ENCODE data around the gene CTSO. TPM values are rescaled to one million over a fixed set of nuclear protein-coding genes. Genes with fewer than 3 reads are reported as not detected.
"Not testable (repeated sequence)": the region's sequence is repeated elsewhere in the genome, so short reads cannot be mapped to it uniquely, and the experiment has no call there.

Gene CTSO
- total and polyA plus RNA-seq, 2 donors from 2014 or later = 22.9 to 40.3 TPM

GRCh38 chr4:155899891-155900290 is 53.8 kb downstream of the CTSO start:
- no peak overlapping the region for H3K9ac ChIP-seq (ENCODE audit: low read length in 3 of 3)
- TF ChIP-seq CTCF (IDR thresholded peaks at IDR 0.05; ENCODE audit: borderline replicate concordance, extremely low read depth, insufficient read depth) = no peak
- H3K27me3 ChIP-seq (ENCODE audit: control insufficient read depth, insufficient read depth, low read length) = no peaks in the 10 kb centered on the region
- H3K36me3 ChIP-seq (ENCODE audit: control insufficient read depth in 2 of 3, insufficient read depth in 3 of 3, low read length in 3 of 3) = no peaks in the 10 kb centered on the region
- H3K27ac ChIP-seq (ENCODE audit: low read depth in 2 of 2, low read length in 2 of 2) = no peak overlapping the region
- no peak overlapping the region for H3K4me3 ChIP-seq (ENCODE audit: low read length in 3 of 3)
- no peak for FAIRE-seq
- intact Hi-C loops (cut with DNase I) = no loop called here
- no peaks in the 10 kb centered on the region for H3K4me1 ChIP-seq (ENCODE audit: control insufficient read depth in 2 of 3, insufficient read depth in 2 of 3, low read depth in 1 of 3, low read length in 3 of 3)
- peaks cover 0 to 2% (median 0%) of the 10 kb centered on the region in 3 donors for H3K9me3 ChIP-seq (ENCODE audit: control insufficient read depth in 2 of 3, insufficient read depth in 1 of 3, low read length in 3 of 3)
- no peak for DNase-seq

- intact Hi-C loops (cut with DNase I); H3K27ac ChIP-seq (ENCODE audit: low read depth in 2 of 2, low read length in 2 of 2); FAIRE-seq; H3K4me1 ChIP-seq (ENCODE audit: control insufficient read depth in 2 of 3, insufficient read depth in 2 of 3, low read depth in 1 of 3, low read length in 3 of 3); DNase-seq; H3K9ac ChIP-seq (ENCODE audit: low read length in 3 of 3); H3K36me3 ChIP-seq (ENCODE audit: control insufficient read depth in 2 of 3, insufficient read depth in 3 of 3, low read length in 3 of 3); H3K27me3 ChIP-seq (ENCODE audit: control insufficient read depth, insufficient read depth, low read length); H3K4me3 ChIP-seq (ENCODE audit: low read length in 3 of 3); H3K9me3 ChIP-seq (ENCODE audit: control insufficient read depth in 2 of 3, insufficient read depth in 1 of 3, low read length in 3 of 3): not testable (repeated sequence)
These were observed 55.3 kb downstream of the CTSO start for GRCh38 chr4:155898371-155898770.

- peaks cover 0 to 7% (median 0%) of the 10 kb centered on the region in 3 donors for H3K4me1 ChIP-seq (ENCODE audit: control insufficient read depth in 2 of 3, insufficient read depth in 2 of 3, low read depth in 1 of 3, low read length in 3 of 3)
- no peak for TF ChIP-seq CTCF (IDR thresholded peaks at IDR 0.05; ENCODE audit: borderline replicate concordance, extremely low read depth, insufficient read depth)
- DNase-seq (no peak), FAIRE-seq (no peak)
- intact Hi-C loops (cut with DNase I) = no loop called here
- no peaks in the 10 kb centered on the region for H3K27me3 ChIP-seq (ENCODE audit: control insufficient read depth, insufficient read depth, low read length)
- no peak overlapping the region for H3K27ac ChIP-seq (ENCODE audit: low read depth in 2 of 2, low read length in 2 of 2)
- no peaks in the 10 kb centered on the region for H3K9me3 ChIP-seq (ENCODE audit: control insufficient read depth in 2 of 3, insufficient read depth in 1 of 3, low read length in 3 of 3)
- H3K4me3 ChIP-seq (ENCODE audit: low read length in 3 of 3) = no peak overlapping the region
- no peaks in the 10 kb centered on the region for H3K36me3 ChIP-seq (ENCODE audit: control insufficient read depth in 2 of 3, insufficient read depth in 3 of 3, low read length in 3 of 3)
- H3K9ac ChIP-seq (ENCODE audit: low read length in 3 of 3) = no peak overlapping the region
These were observed 62.6 kb downstream of the CTSO start for GRCh38 chr4:155891058-155891457.

GRCh38 chr4:155889946-155890345 is 63.7 kb downstream of the CTSO start:
- Histone ChIP-seq H3K4me3 (ENCODE audit: low read length in 3 of 3) (no peak overlapping the region), H3K4me1 (ENCODE audit: control insufficient read depth in 2 of 3, insufficient read depth in 2 of 3, low read depth in 1 of 3, low read length in 3 of 3) (peaks cover 0 to 7% (median 0%) of the 10 kb centered on the region in 3 donors), H3K27ac (ENCODE audit: low read depth in 2 of 2, low read length in 2 of 2) (no peak overlapping the region), H3K27me3 (ENCODE audit: control insufficient read depth, insufficient read depth, low read length) (no peaks in the 10 kb centered on the region), H3K9ac (ENCODE audit: low read length in 3 of 3) (no peak overlapping the region), H3K9me3 (ENCODE audit: control insufficient read depth in 2 of 3, insufficient read depth in 1 of 3, low read length in 3 of 3) (no peaks in the 10 kb centered on the region), H3K36me3 (ENCODE audit: control insufficient read depth in 2 of 3, insufficient read depth in 3 of 3, low read length in 3 of 3) (no peaks in the 10 kb centered on the region)
- intact Hi-C loops (cut with DNase I) = no loop called here
- DNase-seq = no peak
- FAIRE-seq = peak; percentile 3
- TF ChIP-seq CTCF (IDR thresholded peaks at IDR 0.05; ENCODE audit: borderline replicate concordance, extremely low read depth, insufficient read depth) = no peak

Data from kidney (tissue), 14 donors.